ENCODE measurements around the gene CELF3.
"Not testable (repeated sequence)": the region's sequence is repeated elsewhere in the genome, so short reads cannot be mapped to it uniquely, and the experiment has no call there.

CELF3 gene

GRCh38 chr1:151716771-151717631, at the start of gene CELF3:
Gene CELF3, minus strand, starts transcription at chr1:151716803. Its CDS starts 783 bp downstream, at chr1:151716020.
- DNase-seq = peak; percentile 100

DNA sequence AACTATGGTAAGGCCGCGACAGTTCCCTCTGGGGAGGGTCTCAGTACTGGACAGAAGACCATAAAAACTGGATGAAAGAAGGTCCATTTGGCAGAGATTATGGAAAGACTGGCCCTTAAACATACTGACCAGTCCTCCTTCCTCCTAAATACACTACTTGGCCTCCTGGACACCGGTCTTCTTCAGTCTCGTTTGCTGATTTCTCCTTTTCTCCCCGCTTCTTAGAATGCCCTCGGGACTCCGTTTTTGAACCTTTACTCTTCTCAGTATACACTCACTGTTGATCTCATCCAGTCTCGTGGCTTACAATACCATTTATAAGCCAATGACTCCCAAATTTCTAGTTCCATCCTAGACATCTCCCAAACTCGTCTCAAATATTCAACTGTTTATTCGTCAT, 47.4 kb upstream of the CELF3 start:
- DNase-seq = no peak

DNA sequence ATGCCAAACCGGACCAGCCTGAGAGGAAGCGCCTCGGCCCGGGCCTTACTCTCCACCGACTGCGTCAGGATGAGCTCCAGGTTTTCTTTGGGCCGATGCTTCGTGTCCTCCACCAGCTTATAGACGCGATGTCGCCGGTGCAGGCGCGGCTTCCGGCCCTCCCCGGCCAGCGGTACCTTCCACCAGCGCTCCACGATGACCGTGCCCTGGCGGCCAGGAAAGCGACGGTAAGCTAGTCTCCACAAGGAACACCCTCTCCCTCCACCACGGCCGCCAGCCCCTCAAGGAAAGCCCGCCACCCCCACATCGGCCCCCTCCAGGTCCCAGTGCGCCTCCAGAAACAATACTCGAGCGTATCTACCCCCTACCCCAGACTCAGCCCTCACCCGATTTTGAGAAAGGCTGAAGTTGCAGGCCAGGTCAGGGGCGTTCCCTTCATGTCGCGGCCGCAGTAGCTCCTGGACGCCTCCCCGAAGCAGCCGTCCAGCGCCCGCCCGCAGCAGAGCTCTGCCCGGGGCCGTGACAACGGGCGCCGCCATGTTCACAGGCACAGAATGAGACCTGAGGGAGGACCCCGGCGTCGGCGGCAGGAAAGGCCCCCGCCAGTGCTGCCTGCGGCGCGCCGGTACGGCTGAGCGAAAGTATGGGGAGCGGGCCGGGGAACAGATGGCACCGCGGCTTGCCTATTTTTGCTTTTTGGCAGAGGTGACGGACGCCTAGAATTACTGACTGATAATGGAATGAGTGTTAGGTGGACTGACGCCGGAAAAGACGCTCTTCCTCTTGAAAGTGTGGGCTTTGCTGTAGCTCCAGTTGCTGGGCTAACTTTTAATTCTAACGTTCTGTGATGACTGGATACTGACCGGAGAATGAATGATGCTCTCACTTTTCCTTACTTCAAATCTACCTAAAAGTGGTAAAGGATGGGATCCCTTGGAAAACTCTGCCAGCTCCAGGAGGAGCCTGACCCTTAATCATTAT, 46.6 kb upstream of the CELF3 start, which contains the start of gene MRPL9:
MRPL9 (minus strand) TSS at position 556 of the 981 bp plus-strand sequence; CDS start at position 539, 17 bp downstream.
- DNase-seq = peak; percentile 85 to 93

DNA sequence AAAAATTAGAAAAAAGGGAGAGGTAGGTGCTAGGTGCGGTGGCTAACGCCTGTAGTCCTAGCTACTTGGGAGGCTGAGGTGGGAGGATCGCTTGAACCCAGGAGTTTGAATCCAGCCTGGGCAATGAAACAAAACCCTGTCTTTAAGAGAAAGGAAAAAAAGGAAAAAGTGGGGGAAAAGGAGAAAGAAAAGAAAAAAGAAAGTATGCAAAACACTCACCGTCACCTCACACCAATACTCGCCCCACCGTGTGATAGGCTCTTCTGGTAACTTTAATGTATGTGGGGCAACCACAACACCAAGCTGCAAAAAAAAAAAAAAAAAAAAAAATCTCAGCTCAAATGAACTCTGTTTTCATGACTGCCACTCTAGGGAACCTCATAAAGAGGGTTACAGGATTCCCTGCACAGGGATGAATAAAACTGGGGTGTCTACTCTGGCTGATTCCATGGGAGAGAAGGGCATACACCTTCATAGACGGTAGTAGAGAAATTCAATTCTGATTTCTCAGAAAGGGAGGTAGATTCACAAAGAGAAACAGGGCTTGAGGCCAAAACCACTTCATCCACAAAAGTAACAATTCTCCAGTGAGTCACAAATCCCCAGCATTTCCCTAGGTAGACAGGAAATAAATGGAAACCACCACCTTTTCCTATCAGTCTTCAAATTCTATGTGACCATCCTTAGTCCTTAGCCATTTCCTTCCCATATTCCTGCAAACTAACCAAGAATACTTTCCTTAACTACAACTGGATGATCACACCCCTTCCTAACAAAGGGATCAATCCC, 44.2 kb upstream of the CELF3 start:
- no peak for DNase-seq

DNA sequence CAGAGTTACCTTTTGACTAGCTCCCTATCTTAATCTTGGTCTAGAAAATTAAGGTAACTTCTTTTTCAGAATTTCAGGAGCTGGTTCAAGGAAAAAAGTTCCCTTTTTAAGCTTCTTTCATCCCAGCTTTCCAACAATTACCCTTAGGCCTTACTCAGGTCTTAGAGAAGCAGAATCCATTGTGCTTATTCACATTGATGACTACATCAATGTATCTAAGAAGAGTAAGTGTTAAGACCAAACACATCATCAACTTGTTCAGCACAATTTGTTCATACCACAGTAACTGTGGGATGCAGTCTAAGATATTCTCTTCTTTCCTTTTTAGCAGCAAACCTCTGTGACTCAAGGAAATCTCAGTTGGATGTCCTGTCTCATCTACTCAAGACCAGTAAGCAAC, 42.6 kb upstream of the CELF3 start:
- no peak for DNase-seq

DNA sequence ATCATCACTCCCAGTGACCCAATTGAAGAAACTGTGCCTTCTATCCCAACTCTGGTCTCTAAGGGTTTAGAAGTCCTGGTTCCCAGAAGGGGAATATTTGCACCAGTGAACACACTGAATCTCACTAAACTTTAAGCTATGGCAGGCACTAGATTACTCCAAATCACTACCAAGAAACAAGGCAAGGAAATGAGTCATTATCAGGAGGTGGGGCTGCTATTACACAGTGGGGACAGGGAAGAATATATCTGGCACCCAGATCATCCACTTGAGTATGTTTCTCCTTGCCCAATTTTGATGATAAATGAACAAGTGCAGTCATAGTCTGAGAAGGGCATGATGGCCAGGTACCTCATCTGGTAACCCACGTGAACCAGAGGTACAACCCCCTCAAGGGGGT, 39.7 kb upstream of the CELF3 start:
- no peak for DNase-seq

- DNase-seq = no peak
These were observed 24.9 kb upstream of the CELF3 start for GRCh38 chr1:151741516-151741915.

DNA sequence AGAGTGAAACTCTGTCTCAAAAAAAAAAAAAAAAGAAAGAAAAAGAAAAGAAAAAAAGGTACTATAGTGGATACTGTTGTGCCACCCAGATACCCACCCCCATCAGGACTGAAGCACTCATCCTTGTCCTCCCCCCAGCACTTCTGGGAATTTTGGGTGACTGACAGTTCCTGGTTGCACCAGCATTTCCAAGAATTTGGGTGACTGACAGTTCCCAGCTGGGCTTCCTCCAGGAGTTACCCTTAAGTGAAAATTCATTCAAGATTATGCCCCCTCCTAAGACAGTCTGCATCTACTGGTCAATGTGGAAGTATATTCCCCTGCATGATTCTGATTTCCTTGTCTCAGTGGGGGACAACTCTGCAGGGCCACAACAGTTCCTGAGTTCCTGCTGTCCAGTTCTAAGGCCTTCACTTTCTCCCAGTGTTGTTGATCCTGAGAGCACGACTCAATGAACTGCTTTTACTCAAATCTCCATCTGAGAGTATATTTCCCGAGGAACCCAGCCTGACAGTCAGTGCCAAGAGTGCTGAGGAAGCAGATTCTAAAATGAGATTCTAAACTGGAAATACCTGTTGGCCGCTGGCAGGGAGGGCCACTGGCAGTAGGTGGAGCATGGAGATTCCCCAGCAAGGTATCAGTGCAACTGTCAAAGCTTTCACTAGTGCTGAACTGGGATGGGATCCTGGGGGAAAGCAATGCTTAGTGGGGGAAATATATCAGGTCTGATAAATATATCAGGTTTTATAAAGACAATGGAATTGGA, 23.2 kb upstream of the CELF3 start:
- DNase-seq = no peak

GRCh38 chr1:151737479-151737878, 20.9 kb upstream of the CELF3 start:
- DNase-seq = no peak

DNA sequence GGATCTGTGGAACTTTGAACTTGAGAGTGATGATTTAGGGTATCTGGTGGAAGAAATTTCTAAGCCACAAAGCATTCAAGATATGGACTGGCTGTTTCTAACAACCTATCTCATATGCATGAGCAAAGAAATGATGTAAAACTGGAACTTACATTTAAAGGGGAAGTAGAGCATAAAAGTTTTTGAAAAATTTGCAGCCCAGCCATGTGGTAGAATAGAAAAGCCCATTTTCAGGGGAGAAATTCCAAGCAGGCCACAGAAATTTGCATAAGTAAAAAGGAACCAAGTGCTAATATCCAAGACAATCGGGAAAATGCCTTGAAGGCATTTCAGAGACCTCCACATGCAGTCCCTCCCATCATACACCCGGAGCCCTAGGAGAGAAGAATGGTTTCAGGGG, 20.4 kb upstream of the CELF3 start:
- DNase-seq = no peak

GRCh38 chr1:151733995-151734394, 17.4 kb upstream of the CELF3 start:
- not testable (repeated sequence) for DNase-seq

GRCh38 chr1:151733126-151733525, 16.5 kb upstream of the CELF3 start:
- DNase-seq = no peak

- DNase-seq = no peak
These were observed 13.3 kb upstream of the CELF3 start for GRCh38 chr1:151729966-151730291.

GRCh38 chr1:151729157-151729965, 12.8 kb upstream of the CELF3 start:
- DNase-seq = no peak

DNA sequence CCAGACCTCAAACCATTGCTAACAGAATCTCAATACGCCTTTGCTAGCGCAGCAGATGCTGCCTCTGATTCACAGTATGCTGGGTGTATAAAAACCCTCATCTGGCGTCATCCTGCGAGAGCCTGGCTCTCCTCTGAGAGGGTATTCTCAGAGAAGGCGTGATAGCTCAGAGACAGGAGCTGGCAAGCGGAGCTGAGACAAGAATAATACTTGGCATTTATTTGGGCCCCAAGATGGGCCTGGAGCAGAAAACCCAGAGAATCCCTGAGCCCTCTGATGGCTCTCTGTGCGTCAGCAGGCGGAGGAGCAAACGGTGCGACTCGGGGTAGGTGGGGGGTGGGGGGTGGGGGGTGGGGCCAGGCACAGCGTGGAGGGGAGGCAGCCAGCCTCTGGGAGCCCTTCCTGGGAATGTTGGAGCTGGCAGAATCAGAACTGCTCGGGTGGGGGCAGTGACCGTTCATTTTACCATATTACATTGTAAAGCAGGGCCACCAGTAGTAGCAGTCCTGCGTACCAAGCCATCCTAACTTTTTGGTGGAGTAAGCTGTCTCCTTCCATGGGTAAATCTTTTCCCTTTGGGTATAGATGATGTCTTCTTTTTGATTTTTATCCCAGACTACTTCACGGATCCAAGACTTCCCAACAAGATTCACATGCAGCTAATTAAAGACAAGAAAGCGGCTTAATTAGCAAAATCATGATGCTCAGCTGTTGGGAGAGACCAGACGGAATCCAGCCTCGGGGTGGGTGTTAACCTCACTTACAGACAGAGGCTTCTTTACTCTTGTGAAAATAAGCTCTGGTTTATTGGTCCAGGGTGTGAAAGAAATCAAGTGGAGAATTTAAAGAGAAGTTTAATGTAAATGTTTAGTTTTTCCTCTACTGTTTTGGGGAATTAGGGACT, 11.8 kb upstream of the CELF3 start:
- peak; percentile 66 to 83 for DNase-seq

- no peak for DNase-seq
These were observed 7.2 kb upstream of the CELF3 start for GRCh38 chr1:151723726-151724370.

DNA sequence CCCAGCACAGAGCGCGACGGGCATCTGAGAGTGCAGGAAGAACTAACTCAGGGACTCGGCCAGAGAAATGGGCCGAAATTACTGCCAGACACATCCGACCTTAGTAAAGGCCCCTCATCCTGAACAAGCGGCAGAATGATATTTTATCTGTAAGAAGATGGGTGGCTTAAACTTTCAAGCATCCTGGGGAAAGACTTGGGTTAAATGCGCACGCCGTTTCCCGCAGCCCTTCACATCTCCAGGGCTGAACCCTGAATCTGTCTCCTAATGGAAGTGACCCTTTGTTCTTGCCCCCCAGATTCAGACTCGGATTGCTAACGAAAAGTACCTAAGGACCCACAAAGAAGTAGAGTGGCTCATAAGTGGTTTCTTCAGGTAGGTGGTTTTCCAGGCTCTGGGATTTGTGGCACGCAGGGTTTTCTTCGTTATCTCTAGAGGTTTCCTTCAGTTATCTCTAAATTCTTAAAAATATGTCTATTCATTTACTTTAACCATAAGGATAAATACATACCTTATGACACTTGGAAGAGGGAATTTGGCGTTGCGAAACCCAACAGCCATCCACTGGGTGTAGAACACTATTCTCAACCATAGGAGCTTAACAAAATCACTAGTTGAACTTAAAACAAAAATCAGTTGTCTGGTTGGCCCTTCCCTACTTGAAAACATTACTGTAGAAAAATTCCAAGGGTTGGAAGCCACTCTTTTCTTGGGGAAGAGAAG, 5.3 kb upstream of the CELF3 start:
- no peak for DNase-seq

DNA sequence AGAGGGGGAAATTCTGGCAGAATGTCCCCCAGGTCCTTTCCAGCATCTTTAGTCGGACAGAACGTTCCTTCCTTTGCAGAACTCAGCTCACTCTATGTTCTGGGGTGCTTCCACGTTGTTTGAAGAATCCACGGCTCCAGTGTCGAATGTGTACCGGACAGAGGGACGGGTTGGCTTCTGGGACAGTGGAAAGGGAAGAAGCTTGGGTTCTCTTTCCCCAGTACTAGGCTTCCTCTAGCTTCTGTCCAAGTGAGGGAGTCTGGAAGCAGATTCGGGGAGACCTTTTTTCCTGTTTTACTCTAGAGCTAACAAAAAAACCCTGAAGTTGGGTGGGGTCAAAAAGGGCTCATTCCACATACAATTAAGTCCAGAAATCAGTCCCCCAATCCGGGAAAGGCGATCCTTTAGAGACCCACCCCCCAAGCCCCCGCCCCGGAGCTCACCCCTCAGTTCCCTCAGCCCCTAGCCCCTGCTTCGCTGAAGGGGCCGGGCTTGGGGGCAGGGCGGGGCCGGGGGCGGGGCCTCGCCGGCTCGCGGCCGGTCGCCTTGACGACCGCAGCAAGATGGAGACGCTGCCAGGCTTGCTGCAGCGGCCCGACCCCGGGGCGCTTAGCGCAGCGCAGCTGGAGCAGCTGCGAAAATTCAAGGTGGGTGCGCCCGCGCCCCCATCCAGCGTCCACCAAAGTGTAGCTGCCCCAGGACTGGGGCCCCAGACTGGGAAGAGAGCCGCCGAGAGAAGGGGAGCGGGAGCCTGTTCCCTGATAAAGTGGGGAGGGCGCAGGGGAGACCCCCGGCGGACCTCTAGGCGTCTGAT, 4.6 kb upstream of the CELF3 start, which contains the start of gene RIIAD1:
RIIAD1 (plus strand) TSS at position 549 of the 814 bp plus-strand sequence; CDS start at position 564, 15 bp downstream.
- peak; percentile 20 to 63 for DNase-seq
